ENCODE results near the gene WAC. TPM values are rescaled to one million over a fixed set of nuclear protein-coding genes. Genes with fewer than 3 reads are reported as not detected.

The WAC gene
- polyA plus RNA-seq, 3 donors, result 26.7 to 47.2 (median 39.8) TPM

Other genes starting within 250 kb of the WAC start
- gene MPP7, start 230.1 kb upstream of the WAC start, polyA plus RNA-seq, result 1 to 10 TPM; 3.0 to 6.7 (median 3.4) TPM
- gene BAMBI, start 144.4 kb downstream of the WAC start, polyA plus RNA-seq, result 1 to 10 TPM; 2.0 to 4.2 (median 2.3) TPM

Measured in adipose tissue (tissue), 3 donors.